Stimulated activated CD8-positive, alpha-beta memory T cell treated with anti-CD3 and anti-CD28 coated beads, Interleukin-15, amount 100 ng/mL, for 1 hour (primary cell): ENCODE data around the gene LY6G6F.
"Not testable (repeated sequence)": the region's sequence is repeated elsewhere in the genome, so short reads cannot be mapped to it uniquely, and the experiment has no call there.

Experiments
- DNase-seq: peaks from one replicate; pipeline ENCODE4 v3.0.0-alpha.2; 2020; ENCODE audit warnings: low read depth

The LY6G6F gene

DNA sequence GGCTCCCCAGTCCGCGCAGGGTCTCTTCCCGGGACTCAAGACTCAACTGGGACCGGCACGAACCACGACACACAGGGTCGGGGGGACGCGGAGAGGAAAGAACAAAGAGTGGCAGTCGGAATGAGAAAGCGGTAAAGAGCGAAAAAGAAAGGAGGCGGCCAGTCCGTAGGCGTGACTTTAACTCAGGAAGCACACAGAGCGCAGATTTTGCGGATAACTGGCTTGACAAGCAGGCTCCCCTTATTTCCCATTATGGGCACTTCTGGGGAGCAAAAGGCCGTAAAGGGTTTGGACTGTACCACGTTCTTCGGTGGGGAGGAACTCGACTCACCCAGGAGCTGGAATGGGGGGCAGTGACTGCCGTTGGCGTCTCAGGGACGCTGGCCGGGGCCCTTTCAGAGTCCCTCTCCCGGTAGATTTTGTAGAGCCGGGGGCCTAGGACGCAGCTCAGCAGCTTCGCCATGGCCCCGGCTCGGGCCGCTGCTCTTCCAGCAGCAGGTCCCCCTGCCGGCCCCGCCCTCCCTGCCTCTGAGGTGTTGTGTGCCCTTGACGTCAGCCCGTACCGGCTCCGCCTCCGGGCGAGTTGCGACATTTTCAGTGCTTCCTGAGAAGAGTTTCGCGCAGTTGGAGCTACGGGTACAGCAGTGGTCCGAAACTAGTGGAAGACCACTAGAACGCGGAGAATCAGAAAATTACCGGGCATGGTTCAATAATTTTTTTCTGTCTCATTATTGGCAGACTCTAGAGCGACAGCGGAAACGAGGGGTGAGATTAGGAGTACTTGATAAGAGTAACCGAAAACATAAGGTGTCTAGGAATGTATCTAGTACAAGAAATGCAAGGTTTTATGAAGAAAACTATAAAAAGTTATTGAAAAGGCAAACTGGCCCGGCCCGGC, 3.6 kb upstream of the LY6G6F start, which contains the start of gene ABHD16A:
ABHD16A (minus strand) TSS at position 506 of the 898 bp plus-strand sequence; CDS start at position 463, 43 bp downstream.
- DNase-seq = peak; percentile 95

GRCh38 chr6:31705931-31706330, 735 bp upstream of the LY6G6F start:
- DNase-seq = no peak

- no peak for DNase-seq
Observed at GRCh38 chr6:31707701-31708100, 1.0 kb downstream of the LY6G6F start.

DNA sequence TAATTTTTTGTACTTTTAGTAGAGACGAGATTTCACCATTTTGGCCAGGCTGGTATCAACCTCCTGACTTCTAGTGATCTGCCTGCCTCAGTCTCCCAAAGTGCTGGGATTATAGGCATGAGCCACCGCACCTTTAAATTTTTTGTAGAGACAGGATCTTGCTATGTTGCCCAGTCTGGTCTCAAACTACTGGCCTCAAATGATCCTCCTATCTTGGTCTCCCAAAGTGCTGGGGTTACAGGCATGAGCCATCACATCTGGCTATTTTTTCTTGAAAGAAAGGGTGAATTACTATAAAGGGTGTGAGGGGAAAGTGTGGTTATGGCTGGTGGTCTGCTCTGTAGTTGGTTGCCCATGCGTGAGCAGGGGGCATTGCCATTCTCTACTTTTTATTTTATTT, 1.6 kb downstream of the LY6G6F start:
- DNase-seq = no peak

DNA sequence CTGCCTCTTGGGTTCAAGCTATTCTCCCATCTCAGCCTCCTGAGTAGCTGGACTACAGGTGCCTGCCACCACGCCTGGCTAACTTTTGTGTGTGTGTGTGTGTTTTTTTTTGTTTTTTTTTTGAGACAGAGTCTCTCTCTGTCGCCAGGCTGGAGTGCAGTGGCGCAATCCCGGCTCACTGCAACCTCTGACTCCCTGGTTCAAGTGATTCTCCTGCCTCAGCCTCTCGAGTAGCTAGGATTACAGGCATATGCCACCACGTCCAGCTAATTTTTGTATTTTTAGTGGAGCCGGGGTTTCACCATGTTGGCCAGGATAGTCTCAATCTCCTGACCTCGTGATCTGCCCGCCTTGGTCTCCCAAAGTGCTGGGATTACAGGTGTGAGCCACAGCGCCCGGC, 2.5 kb downstream of the LY6G6F start:
- DNase-seq = not testable (repeated sequence)

GRCh38 chr6:31710523-31711219, 4.0 kb downstream of the LY6G6F start:
- DNase-seq = no peak

DNA sequence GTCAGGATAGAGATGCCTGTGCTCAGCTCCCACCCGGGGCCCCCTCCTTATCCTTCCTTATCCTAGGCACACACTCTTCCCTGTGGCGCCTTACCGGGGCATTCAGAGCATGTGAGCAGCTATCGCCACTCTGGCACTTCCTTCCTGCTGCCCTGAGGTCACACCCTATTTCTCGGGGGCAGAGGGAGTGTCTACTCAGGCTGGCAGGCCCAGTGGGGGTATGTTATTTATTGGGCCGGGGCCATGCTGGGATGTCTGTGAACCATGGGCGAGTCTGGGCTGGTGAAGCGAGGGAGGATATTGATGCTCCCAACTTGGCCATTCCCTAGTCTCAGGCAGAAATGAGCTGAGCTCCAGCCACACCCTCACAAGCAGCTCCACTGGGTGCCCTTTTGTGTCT, 4.6 kb downstream of the LY6G6F start:
- no peak for DNase-seq

- no peak for DNase-seq
Observed at GRCh38 chr6:31712296-31712695, 5.6 kb downstream of the LY6G6F start.

DNA sequence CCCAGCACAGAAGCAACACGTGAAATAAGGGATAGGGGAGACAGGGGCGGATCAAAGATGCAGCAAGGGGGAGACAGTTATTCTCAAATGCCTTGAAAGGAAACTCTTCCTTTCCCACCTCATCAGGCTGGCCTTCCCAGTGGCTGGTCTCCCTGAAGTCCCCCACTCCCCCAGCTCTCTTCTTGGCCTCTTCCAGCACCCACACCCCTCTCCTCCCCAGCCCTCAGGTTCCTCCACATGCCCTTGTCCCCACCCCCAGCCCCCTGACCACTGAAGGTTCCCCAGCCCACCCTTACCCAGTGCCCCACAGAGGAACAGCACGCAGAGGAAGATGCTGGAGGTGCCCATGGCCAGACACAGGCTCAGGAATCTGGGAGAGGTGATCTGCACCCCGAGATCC, 6.8 kb downstream of the LY6G6F start:
- DNase-seq = no peak

GRCh38 chr6:31713991-31714684, 7.5 kb downstream of the LY6G6F start:
- DNase-seq = no peak

DNA sequence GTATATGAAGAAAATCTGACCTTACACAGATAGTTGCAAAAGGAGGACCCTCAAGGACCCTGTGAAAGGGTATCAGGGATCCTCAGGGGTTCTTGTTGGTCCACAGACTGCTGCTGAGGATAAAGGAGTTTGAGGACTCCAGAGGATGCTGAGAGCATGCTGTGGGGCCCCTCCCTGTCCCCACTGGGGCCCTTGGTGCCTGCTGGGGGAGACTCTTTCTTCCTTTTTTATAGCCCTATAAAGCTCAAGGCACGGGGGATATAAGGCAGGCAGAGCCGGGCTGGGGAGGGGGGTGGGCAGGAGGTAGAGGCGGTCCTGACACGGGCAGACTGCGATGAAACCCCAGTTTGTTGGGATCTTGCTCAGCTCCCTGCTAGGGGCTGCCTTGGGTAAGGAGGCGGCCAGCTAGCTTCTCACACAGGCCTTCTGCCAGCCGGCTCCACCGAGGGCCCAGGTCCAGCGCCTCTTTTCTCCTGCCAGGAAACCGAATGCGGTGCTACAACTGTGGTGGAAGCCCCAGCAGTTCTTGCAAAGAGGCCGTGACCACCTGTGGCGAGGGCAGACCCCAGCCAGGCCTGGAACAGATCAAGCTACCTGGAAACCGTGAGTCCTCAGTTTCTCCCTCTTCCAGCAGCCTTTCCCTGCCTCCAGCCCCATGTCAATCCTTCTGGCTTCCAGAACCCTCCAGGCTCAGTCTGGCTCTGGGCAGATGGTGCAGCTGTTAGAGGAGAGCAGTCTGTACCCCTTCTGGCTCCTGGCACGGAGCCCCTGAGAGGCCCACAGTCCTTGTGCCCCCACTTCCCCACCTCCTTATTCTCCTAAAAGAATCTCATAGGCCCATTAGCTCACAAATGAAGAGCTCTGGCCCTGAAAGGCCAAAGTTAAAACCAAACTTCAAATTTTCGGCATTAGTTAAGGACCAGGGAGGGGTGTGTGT, 8.6 kb downstream of the LY6G6F start, which contains the start of gene LY6G6D:
LY6G6D (plus strand) TSS at position 327 of the 937 bp plus-strand sequence; CDS start at position 335, 8 bp downstream.
- DNase-seq = no peak

- no peak for DNase-seq
Observed at GRCh38 chr6:31717499-31718222, 11.0 kb downstream of the LY6G6F start.

DNA sequence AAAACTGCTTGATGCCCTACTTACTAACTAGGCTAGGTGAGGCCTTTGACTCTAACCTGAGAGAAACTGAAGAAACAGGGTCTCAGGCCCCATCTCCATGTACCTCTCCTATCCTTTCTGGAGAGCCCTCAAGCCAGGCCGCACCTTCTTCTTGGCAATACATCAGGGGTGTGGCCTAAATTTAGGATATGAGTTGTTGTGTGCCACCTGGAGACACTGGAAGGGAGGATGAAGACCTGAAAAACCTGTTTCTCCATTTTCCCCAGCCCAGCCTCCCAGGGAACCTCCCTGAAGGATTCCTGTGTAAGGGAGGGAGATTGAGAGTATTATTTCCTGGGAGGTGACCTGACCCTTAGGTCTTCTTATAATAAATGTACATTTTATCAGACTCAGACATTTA, 11.6 kb downstream of the LY6G6F start:
- no peak for DNase-seq

DNA sequence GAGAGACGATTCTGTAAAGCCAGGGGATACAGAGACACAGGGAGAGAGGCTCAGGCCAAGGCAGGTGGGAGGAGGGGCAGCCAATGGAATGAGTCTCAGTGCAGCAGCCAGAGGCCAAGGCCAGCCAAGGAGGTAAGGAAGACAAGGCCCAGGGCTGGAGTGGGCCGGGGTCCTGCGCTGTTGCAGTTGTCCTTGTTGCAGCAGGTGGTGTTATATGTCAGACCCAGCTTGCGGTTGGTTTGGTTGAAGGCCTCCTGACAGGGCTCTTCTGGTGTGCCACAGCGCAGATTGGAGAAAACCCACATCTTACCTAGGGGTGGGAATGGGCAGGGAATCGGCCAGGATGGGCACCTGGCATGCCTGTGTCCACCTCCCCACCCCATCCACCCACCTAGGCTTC, 12.3 kb downstream of the LY6G6F start:
- DNase-seq = no peak

DNA sequence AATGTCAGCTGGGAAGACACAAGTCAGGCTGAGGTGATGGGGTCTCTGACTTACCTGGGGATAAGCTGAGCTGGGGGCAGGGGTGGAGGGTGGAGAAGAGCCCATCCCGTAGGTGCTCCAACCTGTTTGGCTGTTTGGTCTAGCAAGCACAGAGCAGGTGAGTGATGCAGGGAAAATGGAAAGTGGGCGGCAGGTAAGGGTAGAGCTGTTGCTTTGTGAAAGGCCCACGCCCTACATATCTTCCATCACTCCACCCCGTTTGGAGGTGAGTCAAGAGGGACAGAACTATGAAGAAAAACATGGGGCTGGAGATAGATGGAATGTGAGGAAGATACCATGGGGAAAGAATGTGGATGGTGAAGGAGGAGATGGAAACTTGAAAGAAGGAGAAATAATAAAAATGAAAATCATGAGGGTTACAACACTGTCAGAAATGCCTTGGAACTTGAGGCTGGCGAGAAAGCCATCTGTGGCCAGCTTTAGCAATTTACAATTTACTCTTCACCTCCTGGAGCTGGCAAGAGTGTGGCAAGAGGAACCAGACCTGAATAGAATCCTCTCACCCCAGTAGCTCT, 13.6 kb downstream of the LY6G6F start:
- DNase-seq = no peak

- DNase-seq = no peak
Observed at GRCh38 chr6:31721351-31722020, 14.8 kb downstream of the LY6G6F start, which contains the start of gene LY6G6C. LY6G6C (minus strand) TSS chr6:31721746; CDS start chr6:31721679, 67 bp downstream.

DNA sequence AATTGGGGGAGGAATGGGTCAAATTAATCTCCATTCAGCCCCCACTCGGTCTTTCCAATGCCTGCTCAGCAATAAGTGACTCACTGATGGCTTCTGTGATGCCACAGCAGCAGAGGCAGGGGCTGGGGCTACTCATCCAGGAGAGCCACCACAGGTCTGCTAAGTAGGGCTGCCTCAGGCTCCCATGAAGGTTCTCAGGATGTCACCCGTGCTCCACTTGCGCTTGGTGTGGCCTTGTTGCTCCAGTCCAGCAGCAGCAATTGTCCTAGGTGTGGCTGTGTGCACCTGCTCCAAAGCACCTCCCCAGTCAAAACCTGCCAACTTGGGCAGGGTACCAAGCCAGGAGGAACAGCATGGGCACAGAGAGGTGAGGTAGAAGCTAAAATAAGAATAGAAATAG, 15.5 kb downstream of the LY6G6F start:
- no peak for DNase-seq

DNA sequence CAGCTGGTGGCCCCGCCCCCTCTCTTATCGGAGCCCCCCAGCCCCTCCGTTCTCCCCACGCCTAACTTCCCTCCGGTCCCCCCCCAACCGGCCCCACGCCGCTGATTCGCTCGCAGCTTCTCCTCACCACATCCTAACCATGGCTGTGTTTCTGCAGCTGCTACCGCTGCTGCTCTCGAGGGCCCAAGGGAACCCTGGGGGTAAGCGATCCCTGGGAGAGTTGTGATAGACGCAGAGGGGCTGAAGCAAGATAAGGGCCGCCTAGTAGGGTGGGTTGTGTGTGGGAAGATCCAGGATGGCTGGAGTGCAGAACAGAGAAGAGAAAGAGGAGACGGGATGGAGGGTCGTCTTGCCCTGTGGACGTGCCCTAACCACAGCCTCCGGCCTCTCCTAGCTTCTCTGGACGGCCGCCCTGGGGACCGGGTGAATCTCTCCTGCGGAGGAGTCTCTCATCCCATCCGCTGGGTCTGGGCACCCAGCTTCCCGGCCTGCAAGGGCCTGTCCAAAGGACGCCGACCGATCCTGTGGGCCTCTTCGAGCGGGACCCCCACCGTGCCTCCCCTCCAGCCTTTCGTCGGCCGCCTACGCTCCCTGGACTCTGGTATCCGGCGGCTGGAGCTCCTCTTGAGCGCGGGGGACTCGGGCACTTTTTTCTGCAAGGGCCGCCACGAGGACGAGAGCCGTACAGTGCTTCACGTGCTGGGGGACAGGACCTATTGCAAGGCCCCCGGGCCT, 16.7 kb downstream of the LY6G6F start, which contains the start of gene MPIG6B:
MPIG6B (plus strand) TSS at position 129 of the 735 bp plus-strand sequence; CDS start at position 140, 11 bp downstream.
- DNase-seq = no peak
